NCI-H748 (cell line): ENCODE results near the gene SLC22A23.

Source experiments
- DNase-seq: peaks from one replicate; lab custom pipeline; 2025; ENCODE audit not compliant: unreplicated experiment; lab: John Stamatoyannopoulos, UW

SLC22A23 gene

GRCh38 chr6:3423439-3424184 is 33.2 kb downstream of the SLC22A23 start:
- DNase-seq = no peak

DNA sequence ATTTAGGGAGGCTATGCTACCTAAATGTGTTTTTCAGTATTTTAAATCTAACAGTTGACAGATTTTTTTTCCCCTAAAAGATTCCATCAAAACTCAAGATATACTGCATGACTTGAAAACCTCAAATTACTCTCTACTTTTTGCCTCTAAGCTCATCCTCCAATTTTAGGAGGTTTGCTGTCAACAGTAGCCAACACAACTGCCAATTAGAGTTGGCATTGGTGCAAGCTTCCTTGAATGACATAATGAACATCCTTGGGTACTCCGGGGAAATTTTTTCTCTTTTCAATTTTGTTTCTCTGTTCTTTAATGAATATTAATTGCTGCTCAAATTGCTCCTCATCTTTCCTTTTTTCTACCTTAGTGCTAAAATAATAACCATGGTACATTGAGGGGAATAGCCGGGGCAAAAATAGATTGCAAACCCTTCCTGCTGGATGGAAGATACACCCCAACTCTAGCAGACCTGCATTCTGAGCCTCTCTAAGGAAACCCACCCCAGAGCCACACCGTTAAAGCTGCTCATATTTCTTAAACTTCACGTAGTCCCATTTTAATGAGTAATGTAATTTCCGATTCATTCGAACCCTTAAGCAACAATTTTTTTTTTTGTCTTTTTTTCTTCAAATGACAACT is 34.3 kb downstream of the SLC22A23 start:
- no peak for DNase-seq

DNA sequence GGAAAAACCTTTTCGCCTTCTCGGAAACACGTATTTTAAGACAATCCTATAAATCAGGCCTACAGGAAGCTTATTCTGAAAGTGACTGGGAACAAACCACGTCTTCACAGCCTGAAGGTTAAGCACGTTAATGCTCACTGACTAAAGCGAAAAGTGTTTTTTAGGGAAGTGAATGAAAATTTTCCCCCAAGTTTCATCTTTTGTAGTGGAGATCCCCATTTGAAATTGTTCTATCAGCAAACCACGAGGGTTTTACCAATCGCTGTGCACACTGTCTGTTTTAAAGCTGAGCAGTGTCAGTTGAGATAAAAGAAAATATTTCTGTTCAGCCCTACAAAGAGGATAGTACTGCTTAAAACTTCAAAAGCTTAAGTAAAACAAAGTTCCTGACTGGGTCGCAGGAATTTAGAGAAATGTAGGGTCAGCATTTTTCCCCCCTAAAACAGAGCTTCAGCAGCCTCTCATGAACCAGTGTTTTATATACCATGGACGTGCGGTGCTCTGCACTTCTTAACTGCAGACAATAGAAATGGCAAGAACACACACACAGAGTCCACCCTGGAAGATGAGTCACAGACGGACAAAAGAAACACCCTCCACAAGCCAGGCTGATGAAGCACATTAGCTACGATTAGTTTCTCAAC is 34.9 kb downstream of the SLC22A23 start:
- no peak for DNase-seq

GRCh38 chr6:3421143-3421542 is 35.7 kb downstream of the SLC22A23 start:
- no peak for DNase-seq

- no peak for DNase-seq
Observed at GRCh38 chr6:3419624-3420272, 37.1 kb downstream of the SLC22A23 start.

- DNase-seq = no peak
Observed at GRCh38 chr6:3418496-3419060, 38.3 kb downstream of the SLC22A23 start.

GRCh38 chr6:3417473-3417872 is 39.4 kb downstream of the SLC22A23 start:
- no peak for DNase-seq

DNA sequence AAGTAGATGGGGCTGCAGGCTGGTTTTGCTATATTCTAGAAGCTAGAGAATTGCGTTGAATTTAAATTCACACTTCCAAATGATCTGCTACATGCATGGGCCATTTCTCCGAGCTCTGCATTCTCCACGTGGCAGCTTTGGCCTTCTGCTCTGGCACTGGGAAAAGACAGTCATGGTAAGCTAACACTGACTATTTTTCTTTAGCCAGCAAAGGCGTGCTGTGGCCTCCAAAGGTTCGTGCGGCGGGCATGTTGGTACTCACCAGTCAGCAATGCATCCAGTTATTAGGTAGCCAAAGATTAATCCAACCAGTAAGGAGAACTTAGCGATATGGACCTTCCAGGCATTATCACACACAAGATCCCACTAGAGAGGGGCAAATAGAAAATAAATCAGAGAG is 41.4 kb downstream of the SLC22A23 start:
- DNase-seq = no peak

DNA sequence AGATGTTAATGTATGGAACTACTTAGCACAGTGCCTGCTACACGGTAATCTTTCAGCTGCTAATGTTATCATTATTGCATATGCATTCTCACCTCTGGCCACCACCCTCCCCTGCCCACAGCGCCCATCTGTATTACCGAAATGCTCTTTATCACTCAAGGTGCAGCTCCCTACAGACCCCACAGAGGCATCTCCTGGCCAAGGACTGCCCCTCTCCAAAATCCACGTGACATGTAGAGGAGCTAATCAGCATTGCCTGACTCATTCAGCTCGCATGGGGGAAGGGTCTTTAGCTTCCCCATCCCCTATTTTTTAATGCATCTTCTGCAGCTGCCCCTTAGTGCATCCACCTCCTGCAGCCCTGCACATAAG is 41.8 kb downstream of the SLC22A23 start:
- no peak for DNase-seq

DNA sequence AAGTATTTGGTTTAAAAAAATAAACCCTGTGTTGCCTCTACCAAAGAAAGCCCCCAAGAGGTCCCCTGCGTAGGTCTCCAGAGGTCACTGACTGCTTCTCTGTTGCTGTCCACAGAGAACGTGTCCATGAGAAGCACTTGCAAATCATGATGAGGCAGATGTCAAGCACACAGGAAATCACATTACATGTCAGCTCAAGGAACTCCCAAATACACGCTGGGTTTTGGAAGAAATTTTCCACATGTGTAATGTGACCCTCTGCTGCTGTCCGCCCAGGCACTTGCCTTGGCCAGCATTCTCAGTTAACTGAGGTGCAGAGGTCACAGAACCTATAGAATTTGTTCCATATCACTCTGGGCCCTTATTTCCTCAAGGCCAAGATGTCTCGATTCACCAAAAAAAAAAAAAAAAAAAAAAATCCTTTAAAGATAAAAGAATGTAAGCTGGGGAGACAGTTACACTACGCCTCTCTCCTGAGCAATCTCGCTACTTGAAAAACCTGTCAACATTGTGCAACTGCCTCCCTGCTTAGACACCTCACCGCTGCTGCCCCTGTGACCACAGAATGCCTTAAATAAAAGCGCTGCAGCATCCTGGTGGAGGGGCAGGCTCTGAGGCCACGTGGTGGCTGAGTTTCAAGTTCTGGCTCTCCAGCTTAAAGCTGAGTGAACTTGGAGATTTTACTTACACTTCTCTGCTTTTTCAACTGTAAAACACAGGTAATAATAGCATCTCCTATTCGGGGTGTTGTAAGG is 42.3 kb downstream of the SLC22A23 start:
- no peak for DNase-seq

DNA sequence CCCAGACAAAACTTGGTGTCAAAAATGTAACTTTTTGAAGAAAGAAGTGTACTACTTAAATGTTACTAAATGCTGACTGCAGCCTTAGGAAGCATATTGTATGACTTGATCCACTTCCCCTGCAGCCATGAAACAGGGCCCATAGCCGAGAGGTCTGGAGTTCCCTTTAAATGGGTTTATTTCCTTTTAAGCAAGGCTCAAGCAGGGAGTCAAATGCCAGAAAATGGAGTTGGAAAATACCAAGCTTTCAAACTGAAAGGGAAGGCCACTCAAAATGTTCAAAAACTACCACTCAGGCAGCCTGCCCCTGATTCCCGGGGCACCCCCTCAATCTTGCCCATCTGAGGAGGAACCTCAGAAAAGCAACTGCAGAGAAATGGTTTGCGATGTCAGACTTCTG is 43.3 kb downstream of the SLC22A23 start:
- DNase-seq = no peak

- no peak for DNase-seq
Observed at GRCh38 chr6:3412779-3413500, 43.9 kb downstream of the SLC22A23 start.

GRCh38 chr6:3411967-3412778 is 44.7 kb downstream of the SLC22A23 start:
- no peak for DNase-seq

GRCh38 chr6:3410385-3411360 is 46.2 kb downstream of the SLC22A23 start:
- peak; percentile 84 for DNase-seq

DNA sequence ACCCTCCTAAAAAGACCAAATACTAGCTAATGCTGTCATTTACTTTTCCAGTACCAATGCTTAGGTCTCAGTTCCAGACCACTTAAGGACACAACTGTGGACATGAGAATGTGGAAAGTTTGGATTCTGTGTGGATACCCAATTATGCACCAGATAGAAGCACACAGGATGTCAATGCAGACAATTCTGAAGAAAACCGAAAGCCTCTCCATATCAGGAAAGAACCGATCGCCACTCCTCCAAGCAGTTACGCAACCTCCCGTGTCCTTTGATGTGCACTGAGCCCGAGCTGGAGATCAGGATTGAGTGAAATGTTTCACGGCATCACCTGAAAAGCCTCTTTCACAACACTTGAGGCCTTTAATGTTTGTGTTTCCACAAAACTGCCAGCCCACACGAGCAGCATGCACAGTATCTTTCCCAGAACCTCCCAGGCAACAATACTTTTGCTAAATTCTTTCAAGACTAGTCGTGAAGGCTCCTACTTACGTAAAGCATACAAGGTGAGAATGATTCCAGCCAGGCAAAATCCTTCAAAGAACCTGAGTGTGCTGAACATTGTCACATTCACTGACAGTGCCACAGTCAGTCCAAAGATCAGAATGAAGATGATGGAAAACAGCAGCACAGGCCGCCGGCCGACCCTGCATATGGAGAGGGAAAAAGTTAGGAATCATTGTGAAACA is 47.0 kb downstream of the SLC22A23 start:
- no peak for DNase-seq

- DNase-seq = no peak
Observed at GRCh38 chr6:3408665-3409064, 48.2 kb downstream of the SLC22A23 start.

- DNase-seq = no peak
Observed at GRCh38 chr6:3407840-3408239, 49.0 kb downstream of the SLC22A23 start.
